A549 (cell line): Measurements from ENCODE around the gene IL36B. TPM values are rescaled to one million over a fixed set of nuclear protein-coding genes. Genes with fewer than 3 reads are reported as not detected.

Experiments
- ATAC-seq, 2 experiments: fragments of 200-7000 bp in 1 of 2; fragments of >200 bp in 1 of 2; cut with Nextera tagmentation in 1 of 2; cut with Tn5 transposase in 1 of 2; 3 replicates each; pipeline versions ENCODE4 v1.8.0 to v1.9.1; 2018 to 2020; ENCODE audit warnings: mild to moderate bottlenecking in 1 of 2, moderate library complexity in 1 of 2
- CTCF ChIA-PET: fragments of 300-600 bp; sonication (Branson Sonifier 250); formaldehyde crosslinking; extraction: SDS; loops from one replicate; lab custom pipeline; 2021; ENCODE audit warnings: antibody characterized with exemption, inconsistent platforms; lab: Yijun Ruan, JAX
- POLR2A ChIA-PET: fragments of 350-600 bp; formaldehyde crosslinking; extraction: SDS; loops from one replicate; lab custom pipeline; 2021; ENCODE audit warnings: antibody characterized with exemption, inconsistent platforms; lab: Yijun Ruan, JAX
- DNase-seq, 2 experiments: peaks; one replicate each; pipeline versions ENCODE4 v3.0.0 to v3.0.0-alpha.2; 2011 to 2016; ENCODE audit warnings: low read depth in 1 of 2, low spot score in 1 of 2
- FAIRE-seq: peaks from 2 replicates; lab custom pipeline; 2011; peaks lifted over from hg19 to GRCh38; lab: Jason Lieb, UNC
- H3K27ac ChIP-seq, 2 experiments: fragments of >200 bp; sonication (Bioruptor Twin); formaldehyde crosslinking; 3 replicates each; pipeline ENCODE4 v1.5.1; 2016 to 2017
- H3K4me1 ChIP-seq: fragments of >200 bp; sonication (Bioruptor Twin); formaldehyde crosslinking; 3 replicates; pipeline ENCODE4 v1.6.1; 2016
- H3K4me2 ChIP-seq: fragments of >200 bp; sonication (Bioruptor Twin); formaldehyde crosslinking; 3 replicates; pipeline ENCODE4 v1.6.1; 2016
- H3K4me3 ChIP-seq: fragments of >200 bp; sonication (Bioruptor Twin); formaldehyde crosslinking; 3 replicates; pipeline ENCODE4 v1.5.1; 2016
- H3K9me3 ChIP-seq: fragments of >200 bp; sonication (Bioruptor Twin); formaldehyde crosslinking; 3 replicates; pipeline ENCODE4 v1.6.1; 2016
- CBX2 ChIP-seq: fragments of 200-600 bp; sonication (generic); IDR thresholded peaks from 2 replicates; pipeline ENCODE4 v1.6.1; 2016; ENCODE audit warnings: low read depth, mild to moderate bottlenecking, borderline replicate concordance
- CHD2 ChIP-seq: fragments of 150-350 bp; IDR thresholded peaks from 2 replicates; pipeline ENCODE4 v1.6.1; 2014; ENCODE audit warnings: low read length; ENCODE audit not compliant: partially characterized antibody
- EHMT2 ChIP-seq: fragments of 200-600 bp; sonication (generic); IDR thresholded peaks from 2 replicates; pipeline ENCODE4 v1.6.1; 2016; ENCODE audit warnings: antibody characterized with exemption, low read depth, mild to moderate bottlenecking, moderate library complexity
- EP300 ChIP-seq, 2 experiments: fragments of >200 bp; sonication (Bioruptor Twin); formaldehyde crosslinking; IDR thresholded peaks; 2 replicates in 1 of 2; 3 replicates in 1 of 2; pipeline ENCODE4 v1.6.1; 2016 to 2017
- FOSB ChIP-seq: fragments of 250-450 bp; sonication (Bioruptor Pico); IDR thresholded peaks from 2 replicates; pipeline ENCODE4 v1.5.0; 2020; ENCODE audit warnings: mild to moderate bottlenecking, moderate library complexity
- FOSL2 ChIP-seq, 2 experiments: fragments of 450-650 bp in 1 of 2; fragments of >200 bp in 1 of 2; sonication (Bioruptor Twin) in 1 of 2; formaldehyde crosslinking; IDR thresholded peaks; 2 replicates each; pipeline versions ENCODE4 v1.5.0 to v1.6.1; 2016 to 2020; ENCODE audit warnings: mild to moderate bottlenecking in 1 of 2, moderate library complexity in 1 of 2
- FOXS1 ChIP-seq: fragments of 250-450 bp; sonication (Bioruptor Pico); IDR thresholded peaks from 2 replicates; pipeline ENCODE4 v1.5.0; 2020; ENCODE audit warnings: mild to moderate bottlenecking, moderate library complexity
- GATA3 ChIP-seq: IDR thresholded peaks from 2 replicates; pipeline ENCODE4 v1.6.1; 2012; ENCODE audit warnings: borderline replicate concordance
- HEYL ChIP-seq: fragments of 250-450 bp; sonication (Bioruptor Pico); IDR thresholded peaks from 2 replicates; pipeline ENCODE4 v1.8.0; 2021; ENCODE audit warnings: mild to moderate bottlenecking, moderate library complexity
- MAZ ChIP-seq: fragments of 150-350 bp; IDR thresholded peaks from 2 replicates; pipeline ENCODE4 v1.6.1; 2014; ENCODE audit warnings: antibody characterized with exemption, low read depth, low read length, borderline replicate concordance
- NPAS2 ChIP-seq: fragments of 250-450 bp; sonication (Bioruptor Pico); IDR thresholded peaks from 2 replicates; pipeline ENCODE4 v1.8.0; 2022; ENCODE audit warnings: mild to moderate bottlenecking, moderate library complexity, borderline replicate concordance
- POLR2AphosphoS2 ChIP-seq: conservative IDR thresholded peaks from 2 replicates; pipeline ENCODE4 v1.6.1; 2012; ENCODE audit warnings: low read length, improper control_type of control experiment, inconsistent platforms
- TFCP2L1 ChIP-seq: fragments of 250-450 bp; sonication (Bioruptor Pico); IDR thresholded peaks from 2 replicates; pipeline ENCODE4 v1.5.0; 2021; ENCODE audit warnings: mild to moderate bottlenecking
- ZC3H11A ChIP-seq: fragments of 450-650 bp; IDR thresholded peaks from 2 replicates; pipeline ENCODE4 v1.6.1; 2014; ENCODE audit warnings: antibody characterized with exemption, mild to moderate bottlenecking
- ZFP36 ChIP-seq: fragments of 450-650 bp; IDR thresholded peaks from 2 replicates; pipeline ENCODE4 v1.6.1; 2014; ENCODE audit warnings: borderline replicate concordance; ENCODE audit not compliant: partially characterized antibody
- ZSCAN20 ChIP-seq: fragments of 250-450 bp; sonication (Bioruptor Pico); IDR thresholded peaks from 2 replicates; pipeline ENCODE4 v1.8.0; 2022; ENCODE audit warnings: mild to moderate bottlenecking, moderate library complexity
- WGBS: methylation state at CpG from one replicate; pipeline ENCODE4 v1.1.6; 2017; ENCODE audit errors: missing lambda C conversion rate; 5-methylcytosine and 5-hydroxymethylcytosine counted together
- polyA plus RNA-seq, 4 experiments: library from polyadenylated mRNA; depleted of rRNA in 3 of 4; stranded (reverse); fragments of >200 nt; fragmentation: RNase III in 1 of 4; extraction: RNeasy Plus Mini Kit Qiagen cat#74134 plus additional on column Dnase treatment in 1 of 4; gene quantifications; 2 replicates in 3 of 4; 3 replicates in 1 of 4; pipeline ENCODE4 v1.2.3, GENCODE V29; 2011 to 2017
- TF ChIP-seq, protein P1 (sequence below): fragments of 200-600 bp; sonication (generic); IDR thresholded peaks from 2 replicates; pipeline ENCODE4 v1.6.1; 2016; ENCODE audit warnings: antibody characterized with exemption, mild to moderate bottlenecking, moderate library complexity
- TF ChIP-seq, protein P2 (sequence below): fragments of 250-450 bp; sonication (Bioruptor Pico); IDR thresholded peaks from 2 replicates; pipeline ENCODE4 v1.5.0; 2020; ENCODE audit warnings: low read depth, mild to moderate bottlenecking, moderate library complexity
- TF ChIP-seq, protein P3 (sequence below): fragments of 150-350 bp; IDR thresholded peaks from 2 replicates; pipeline ENCODE4 v1.6.1; 2014; ENCODE audit warnings: low read depth, mild to moderate bottlenecking, low read length

Gene IL36B
- polyA plus RNA-seq, 2 of the 4 experiments (the other 2 are of a cell fraction): not detected

DNA sequence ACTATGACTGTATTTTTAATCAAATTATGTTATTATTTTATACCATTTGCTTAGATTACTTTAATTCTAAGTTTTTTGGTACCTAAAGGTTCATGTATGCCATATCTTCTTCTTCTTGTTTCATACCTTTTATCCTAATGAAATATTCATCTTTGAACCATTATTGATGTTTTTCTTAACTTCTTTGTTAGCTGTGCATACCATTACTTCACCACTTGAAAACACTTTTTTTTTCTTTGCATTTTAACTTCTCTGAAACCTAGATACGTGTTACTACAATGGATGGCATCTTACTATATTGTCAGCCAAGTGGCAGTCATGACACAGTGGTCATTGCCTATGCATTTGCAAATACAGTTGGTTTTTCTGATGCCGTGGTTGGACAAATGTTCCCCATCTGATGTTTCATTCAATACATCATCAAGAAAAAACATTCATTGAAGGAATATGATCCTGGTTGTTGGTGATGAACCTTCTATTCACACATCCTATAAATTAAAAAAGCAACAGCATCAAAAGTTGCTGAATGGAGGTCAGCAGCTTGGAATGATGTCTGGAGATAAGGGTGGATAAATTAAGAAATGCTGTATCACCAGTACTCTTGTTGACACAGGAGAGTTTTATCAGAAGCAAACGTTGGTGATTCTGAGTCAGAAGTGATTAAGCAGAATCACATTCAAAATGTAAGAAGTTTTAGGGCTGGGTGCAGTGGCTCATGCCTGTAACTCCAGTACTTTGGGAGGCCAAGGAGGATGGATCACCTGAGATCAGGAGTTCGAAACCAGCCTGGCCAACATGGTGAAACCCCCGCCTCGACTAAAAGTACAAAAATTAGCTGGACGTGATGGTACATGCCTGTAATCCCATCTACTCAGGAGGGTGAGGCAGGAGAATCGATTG, 40.0 kb downstream of the IL36B start (continued):
- TF ChIP-seq, protein P1, sequence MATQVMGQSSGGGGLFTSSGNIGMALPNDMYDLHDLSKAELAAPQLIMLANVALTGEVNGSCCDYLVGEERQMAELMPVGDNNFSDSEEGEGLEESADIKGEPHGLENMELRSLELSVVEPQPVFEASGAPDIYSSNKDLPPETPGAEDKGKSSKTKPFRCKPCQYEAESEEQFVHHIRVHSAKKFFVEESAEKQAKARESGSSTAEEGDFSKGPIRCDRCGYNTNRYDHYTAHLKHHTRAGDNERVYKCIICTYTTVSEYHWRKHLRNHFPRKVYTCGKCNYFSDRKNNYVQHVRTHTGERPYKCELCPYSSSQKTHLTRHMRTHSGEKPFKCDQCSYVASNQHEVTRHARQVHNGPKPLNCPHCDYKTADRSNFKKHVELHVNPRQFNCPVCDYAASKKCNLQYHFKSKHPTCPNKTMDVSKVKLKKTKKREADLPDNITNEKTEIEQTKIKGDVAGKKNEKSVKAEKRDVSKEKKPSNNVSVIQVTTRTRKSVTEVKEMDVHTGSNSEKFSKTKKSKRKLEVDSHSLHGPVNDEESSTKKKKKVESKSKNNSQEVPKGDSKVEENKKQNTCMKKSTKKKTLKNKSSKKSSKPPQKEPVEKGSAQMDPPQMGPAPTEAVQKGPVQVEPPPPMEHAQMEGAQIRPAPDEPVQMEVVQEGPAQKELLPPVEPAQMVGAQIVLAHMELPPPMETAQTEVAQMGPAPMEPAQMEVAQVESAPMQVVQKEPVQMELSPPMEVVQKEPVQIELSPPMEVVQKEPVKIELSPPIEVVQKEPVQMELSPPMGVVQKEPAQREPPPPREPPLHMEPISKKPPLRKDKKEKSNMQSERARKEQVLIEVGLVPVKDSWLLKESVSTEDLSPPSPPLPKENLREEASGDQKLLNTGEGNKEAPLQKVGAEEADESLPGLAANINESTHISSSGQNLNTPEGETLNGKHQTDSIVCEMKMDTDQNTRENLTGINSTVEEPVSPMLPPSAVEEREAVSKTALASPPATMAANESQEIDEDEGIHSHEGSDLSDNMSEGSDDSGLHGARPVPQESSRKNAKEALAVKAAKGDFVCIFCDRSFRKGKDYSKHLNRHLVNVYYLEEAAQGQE: no peak
- no peak for TF ChIP-seq NPAS2 (CRISPR knock-in tag)

DNA sequence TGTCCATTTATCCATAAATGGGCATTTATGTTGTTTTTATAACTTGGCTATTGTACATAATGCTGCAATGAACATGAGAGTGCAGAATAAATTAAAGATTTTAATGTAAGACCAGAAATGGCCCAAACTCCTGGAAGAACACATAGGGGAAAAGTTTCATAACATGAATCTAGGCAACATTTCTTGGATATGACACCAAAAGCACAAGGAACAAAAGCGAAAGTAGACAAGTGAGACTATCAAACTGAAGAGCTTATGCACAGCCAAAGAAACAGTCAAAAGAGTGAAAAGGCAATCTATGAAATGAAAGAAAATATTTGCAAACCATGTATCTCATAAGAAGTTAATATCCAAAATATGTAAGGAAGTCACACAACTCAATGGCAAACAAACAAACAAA, 41.6 kb downstream of the IL36B start:
- no peak for FAIRE-seq
- no peak overlapping the region for H3K27ac ChIP-seq
- TF ChIP-seq, protein P2, sequence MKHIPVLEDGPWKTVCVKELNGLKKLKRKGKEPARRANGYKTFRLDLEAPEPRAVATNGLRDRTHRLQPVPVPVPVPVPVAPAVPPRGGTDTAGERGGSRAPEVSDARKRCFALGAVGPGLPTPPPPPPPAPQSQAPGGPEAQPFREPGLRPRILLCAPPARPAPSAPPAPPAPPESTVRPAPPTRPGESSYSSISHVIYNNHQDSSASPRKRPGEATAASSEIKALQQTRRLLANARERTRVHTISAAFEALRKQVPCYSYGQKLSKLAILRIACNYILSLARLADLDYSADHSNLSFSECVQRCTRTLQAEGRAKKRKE (CRISPR knock-in tag): no peak
- TF ChIP-seq FOSL2 (IDR thresholded peaks at IDR 0.05): no peak
- TF ChIP-seq FOSL2 (CRISPR knock-in tag; IDR thresholded peaks at IDR 0.05): no peak
- TF ChIP-seq TFCP2L1 (CRISPR knock-in tag): no peak
- TF ChIP-seq EHMT2: no peak
- TF ChIP-seq ZSCAN20 (CRISPR knock-in tag): no peak
- TF ChIP-seq POLR2AphosphoS2: no peak
- no peak for TF ChIP-seq ZC3H11A
- TF ChIP-seq CHD2: no peak
- no peak for TF ChIP-seq EP300 (IDR thresholded peaks at IDR 0.05)
- no peak for TF ChIP-seq GATA3
- TF ChIP-seq CBX2: no peak
- TF ChIP-seq HEYL: no peak
- TF ChIP-seq MAZ: no peak
- TF ChIP-seq, protein P3, sequence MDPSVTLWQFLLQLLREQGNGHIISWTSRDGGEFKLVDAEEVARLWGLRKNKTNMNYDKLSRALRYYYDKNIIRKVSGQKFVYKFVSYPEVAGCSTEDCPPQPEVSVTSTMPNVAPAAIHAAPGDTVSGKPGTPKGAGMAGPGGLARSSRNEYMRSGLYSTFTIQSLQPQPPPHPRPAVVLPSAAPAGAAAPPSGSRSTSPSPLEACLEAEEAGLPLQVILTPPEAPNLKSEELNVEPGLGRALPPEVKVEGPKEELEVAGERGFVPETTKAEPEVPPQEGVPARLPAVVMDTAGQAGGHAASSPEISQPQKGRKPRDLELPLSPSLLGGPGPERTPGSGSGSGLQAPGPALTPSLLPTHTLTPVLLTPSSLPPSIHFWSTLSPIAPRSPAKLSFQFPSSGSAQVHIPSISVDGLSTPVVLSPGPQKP: no peak
- ChIA-PET POLR2A (no interaction called here), CTCF (no interaction called here)
- WGBS: 94% methylated on average over 1 of the region's 1 CpG
- H3K4me2 ChIP-seq: no peak overlapping the region
- no peak overlapping the region for H3K4me3 ChIP-seq
- H3K9me3 ChIP-seq: no peaks in the 10 kb centered on the region
- no peak for DNase-seq
- peaks cover 17% of the 10 kb centered on the region for H3K4me1 ChIP-seq
- no peak for ATAC-seq

DNA sequence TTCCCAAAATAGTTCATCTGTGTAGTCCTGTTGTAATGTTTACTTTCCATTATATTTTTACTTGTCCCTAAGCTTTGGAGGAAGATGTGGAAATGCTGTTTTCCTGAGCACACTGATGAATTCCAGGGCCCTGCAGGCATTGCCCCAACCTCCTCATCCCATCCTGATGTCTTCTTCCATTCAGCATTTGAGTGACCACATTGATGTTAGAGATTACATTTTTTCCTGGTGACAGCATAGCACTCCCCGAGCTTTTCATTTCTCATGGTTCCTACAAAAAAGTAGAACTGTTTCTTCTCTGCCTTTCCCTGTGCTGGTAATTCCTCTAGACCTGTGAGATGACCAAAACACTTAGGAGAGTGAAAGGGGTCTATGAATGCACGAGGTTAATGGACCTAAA, 42.6 kb downstream of the IL36B start:
- Histone ChIP-seq H3K4me1 (peaks cover 17% of the 10 kb centered on the region), H3K4me2 (0 out of 3 replicates have a peak overlapping the region, but pooled peaks have one; percentile 26)
- FAIRE-seq: no peak

More for the DNA sequence above, 42.6 kb downstream of the IL36B start:
- no peak overlapping the region for H3K4me3 ChIP-seq
- POLR2A ChIA-PET: no interaction called here
- WGBS: 18% methylated on average over 2 of the region's 2 CpGs
- no peaks in the 10 kb centered on the region; the same call in 2 of the 3 replicates for H3K9me3 ChIP-seq
- TF ChIP-seq ZFP36: no peak
- no peak for TF ChIP-seq FOSB (CRISPR knock-in tag)
- TF ChIP-seq FOXS1 (CRISPR knock-in tag): no peak
- TF ChIP-seq, all 56 proteins: peak for 0
- ATAC-seq (peak in 1 of 2 experiments; percentile 44; a peak in 2 of 6 replicates), DNase-seq (peak in 1 of 2 experiments; percentile 20)
- CTCF ChIA-PET: interaction anchor here (0.7 kb wide), 2 partner anchors 128 to 152 kb away, joined by 3 read pairs; no protein-coding TSS in a partner anchor
- H3K27ac ChIP-seq: peak overlapping the region in 1 of 2 experiments; percentile 43; a peak in 1 of 6 replicates
